Measurements from ENCODE around the gene KCTD1.

KCTD1 gene

DNA sequence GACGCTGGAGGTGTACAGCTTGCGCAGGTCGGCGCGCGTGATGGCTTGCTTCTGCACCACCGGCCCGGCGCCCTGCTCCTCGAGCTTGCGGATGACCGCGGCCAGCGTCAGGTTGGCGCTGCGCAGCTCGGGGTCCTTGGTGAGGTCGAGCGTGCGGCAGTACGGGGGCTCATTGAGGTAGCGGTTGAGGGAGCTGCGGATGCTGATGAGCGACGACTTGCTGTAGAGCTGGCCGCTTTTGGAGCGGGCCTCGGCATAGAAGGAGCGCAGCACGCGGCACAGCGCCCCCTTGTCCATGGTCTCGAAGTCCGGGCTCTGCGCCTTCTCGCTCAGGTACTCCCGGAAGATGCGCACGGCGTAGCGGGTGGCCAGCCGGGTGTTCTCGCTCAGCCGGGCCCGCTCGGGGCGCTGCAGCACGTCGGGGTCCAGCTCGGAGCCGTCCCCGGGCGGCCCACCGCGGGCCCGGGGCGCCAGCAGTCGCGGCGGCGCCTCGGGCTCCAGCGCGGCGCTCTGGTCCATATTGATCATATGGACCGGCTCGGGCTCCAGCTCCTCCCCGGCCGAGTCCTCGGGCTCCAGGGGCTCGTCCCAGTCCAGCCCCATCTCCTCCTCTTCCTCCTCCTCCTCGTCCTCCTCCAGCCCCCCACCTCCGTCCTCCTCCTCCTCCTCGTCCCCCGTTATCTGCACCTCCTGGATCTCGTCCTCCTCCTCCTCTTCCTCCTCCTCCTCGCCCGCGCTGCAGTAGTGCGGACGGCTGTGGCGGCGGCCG lies 523 bp downstream of the KCTD1 start:
- DNase-seq: no peak

DNA sequence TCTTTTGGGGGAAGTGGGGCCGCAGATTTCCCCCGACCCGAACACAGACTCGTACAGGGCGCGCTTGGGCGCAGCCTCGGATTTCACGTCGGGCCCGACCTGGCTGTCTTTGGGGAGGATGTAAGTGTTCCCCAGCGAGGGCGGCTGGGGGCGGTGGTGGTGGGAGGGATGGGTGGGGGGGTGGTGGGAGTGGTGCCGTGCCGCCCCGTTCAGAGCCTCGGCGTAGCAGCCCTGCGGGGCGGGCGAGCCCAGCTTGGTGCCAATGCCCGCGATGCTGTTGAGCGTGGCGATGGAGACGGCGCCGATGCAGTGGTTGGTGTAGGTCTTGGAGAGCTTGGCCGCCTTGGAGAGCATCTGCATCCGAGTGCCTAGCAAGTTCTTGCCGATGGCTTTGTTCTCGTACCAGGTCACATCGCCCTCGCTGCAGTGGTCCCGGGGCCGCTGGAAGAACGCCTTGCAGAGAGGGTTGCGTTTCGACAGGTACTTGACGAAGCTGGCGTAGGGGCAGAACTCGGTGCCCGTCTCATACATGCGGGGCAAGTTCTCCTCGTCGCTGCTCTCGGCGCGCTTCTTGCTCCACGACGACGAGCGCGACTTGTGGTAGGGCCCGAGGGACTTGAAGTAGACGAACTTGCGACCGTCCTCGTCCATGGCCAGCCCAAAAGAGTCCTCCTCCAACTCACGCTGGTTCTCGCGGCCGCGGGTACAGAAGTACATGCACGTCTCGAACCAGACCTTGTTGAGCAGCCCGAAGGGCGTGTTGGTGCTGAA lies 1.3 kb downstream of the KCTD1 start:
- no peak for DNase-seq

DNA sequence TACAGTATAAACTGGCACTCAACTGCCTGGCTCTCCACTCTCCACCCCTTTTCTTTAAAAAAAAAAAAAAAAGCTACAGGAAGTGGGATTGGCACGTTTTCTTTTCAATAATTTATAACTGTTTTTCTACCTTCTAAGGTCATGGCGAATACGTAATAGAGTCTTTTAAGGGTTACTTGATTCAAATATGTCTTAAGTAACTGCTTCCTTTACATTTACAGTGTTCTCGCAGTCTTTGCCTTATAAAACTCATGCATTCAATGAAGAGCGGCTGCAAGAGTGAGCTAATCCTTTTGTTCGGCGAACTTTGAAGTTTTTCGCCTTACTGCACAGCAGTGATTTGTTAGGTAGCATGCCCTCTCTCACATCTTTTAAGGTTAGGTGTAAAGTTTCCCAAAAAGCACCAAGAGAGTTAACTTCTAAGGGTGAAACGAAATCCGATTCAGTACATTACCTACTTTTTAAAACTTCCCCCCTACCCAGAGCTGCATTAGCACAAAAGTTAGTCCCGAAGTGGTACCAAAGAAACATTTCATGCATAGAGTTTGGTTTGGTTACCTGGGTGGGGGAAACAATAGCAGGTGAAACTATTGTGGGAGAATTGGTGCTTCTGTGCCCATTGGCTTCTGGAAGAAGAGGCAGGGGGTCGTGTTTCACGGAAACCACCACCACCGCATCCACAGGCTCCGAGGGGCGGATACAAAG lies 2.0 kb downstream of the KCTD1 start:
- no peak for DNase-seq

- DNase-seq: no peak
Observed at GRCh38 chr18:26545335-26546123, 2.8 kb downstream of the KCTD1 start.

DNA sequence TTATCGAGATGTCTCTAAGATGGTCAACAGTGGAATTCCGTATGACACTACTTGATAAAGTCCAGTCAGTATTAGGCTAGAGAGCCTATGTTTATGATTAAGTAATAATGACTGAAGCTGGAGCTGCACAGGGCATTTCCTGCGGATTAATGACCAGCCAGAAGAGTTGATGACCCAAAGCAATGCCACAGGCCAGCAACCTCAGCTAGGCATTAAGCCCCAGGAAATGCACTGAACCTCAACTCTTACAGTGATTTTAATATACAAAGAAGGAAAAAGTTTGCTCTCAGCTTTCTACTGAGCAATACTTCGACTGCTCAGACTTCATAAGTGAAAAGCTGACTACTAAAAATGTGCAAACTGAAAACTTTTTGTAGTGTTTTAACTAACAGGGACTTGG lies 3.9 kb downstream of the KCTD1 start:
- DNase-seq: no peak

DNA sequence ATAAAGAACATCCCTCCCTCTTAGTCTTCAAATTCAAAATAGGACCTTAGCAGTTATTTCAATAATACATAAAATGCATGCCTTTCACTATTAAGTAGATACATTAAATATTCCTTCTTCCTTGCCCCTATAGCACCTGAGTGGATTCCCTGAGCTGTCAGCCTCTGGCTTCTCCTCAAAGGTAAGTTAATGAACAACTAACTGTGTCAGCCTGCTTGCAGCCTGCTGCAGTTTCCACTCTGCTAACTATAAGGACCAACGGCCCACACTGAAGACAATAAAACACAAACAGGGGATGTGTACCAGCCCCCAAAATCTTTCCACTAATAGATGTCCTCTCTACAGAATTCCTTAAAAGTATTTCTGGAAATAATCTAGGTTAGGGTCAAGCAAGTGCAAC lies 5.0 kb downstream of the KCTD1 start:
- DNase-seq: no peak

DNA sequence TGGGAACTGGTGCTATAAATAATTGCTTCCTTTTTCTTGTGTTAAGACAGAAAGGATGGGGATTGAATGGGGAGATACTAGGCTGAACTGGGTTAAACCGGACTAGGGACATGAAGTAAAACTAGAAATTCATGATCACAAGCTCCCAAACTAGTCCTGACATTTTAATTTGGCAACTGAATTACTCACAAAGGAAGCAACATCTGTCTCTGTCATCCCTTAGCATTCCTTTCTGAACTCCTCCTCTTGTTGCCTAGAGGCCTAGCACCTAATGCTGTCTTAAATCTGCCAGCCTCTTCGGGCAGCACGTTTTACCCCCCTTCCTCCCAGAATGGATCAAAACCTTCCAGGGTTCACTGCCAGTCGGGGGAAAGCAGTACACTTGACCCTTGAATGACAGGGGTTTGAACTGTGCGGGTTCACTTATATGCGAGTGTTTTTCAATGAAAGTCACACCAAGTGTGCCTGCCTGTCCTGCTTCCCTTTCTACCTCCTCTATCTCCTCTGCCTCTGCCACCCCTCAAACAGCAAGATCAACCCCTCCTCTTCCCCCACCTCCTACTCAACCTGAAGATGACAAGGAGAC lies 8.2 kb downstream of the KCTD1 start:
- DNase-seq: no peak

DNA sequence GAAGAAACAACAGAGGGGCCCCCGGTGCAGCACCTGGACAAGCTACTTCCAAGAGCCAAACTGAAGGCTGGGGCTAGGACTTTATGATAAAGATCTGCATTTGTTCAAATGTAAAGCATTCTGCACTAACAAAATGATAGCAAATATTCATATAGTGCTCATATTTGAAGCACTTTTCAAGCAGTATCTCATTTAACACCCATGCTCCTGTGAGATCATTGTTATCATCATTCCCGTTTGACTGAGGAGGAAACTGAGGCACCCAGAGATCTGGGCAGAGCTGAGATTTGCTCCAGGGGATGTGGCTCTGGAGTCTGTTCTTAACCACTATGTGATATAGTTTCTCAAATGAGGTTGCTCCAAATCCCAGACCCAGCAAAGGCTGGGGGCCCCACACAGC lies 9.8 kb downstream of the KCTD1 start:
- no peak for DNase-seq

- no peak for DNase-seq
Observed at GRCh38 chr18:26536664-26537063, 11.7 kb downstream of the KCTD1 start.

DNA sequence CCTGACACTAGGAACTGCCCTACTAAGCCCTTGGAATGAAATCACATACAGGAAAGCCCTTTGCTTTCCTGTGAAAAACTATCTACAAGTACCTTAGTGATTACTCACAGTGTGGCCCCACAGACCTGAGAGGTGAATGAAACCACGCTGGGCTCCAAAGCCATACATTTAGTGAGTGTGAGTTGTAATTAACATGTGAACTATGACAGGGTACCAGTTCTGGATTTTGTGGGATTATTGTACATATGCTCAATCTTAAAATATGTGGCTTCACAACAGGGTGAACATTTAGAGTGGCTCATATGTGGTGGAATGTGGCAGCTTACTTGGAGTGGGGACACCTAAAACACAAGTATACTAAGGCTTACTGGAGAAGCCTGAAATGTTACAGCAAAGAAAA lies 12.3 kb downstream of the KCTD1 start:
- DNase-seq: no peak

DNA sequence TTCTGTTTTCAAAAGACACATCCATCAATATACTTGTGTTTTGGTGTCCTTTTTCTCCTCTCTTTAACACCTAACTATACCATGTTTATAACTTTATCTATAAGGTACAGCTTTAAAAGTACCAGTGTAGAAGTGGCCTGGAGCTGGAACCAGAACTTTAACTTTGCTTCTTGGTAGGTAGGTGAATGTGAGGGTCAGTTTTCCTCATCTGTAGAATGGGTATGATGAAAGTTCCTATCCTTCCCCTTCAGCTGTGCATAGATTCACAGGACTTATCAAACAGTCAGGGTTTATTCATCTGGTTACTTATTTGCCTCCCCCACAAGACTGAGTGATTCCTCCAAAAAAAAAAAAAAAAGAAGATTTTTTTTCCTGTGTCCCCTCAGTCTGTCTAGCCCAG lies 12.7 kb downstream of the KCTD1 start:
- no peak for DNase-seq

GRCh38 chr18:26532367-26533340 lies 15.7 kb downstream of the KCTD1 start:
- no peak for DNase-seq

DNA sequence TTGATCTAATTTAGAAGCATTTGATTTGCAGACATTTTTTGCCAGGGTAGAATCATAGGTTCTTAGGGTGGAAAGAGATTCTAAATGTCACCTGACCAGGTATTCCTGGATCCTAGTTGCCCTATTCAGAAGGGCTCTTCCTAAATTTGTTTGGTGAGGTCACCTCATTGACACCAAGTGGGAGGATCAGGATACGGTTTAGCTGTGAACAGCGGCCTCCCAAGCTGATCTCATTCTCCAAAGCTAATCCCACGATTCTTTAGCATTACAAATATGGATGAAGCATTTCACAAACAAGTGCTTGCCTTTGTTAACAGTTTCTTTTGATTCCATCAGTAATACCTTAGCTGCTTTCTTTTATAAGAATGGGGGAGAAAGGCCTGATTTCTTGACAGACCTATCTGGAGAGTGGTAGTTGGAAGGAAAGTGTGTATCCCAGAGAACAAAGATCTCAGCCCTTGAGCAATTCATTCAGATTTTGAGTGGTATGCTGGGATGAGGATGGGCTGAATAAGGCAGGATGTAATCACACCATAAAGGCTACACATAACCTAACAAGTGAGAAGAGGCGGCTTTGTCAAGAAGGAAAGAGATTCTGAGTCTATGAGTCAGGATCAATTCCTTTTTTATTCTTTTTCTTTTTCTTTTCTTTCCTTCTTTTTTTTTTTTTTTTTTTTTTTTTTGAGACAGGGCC lies 16.6 kb downstream of the KCTD1 start:
- no peak for DNase-seq

DNA sequence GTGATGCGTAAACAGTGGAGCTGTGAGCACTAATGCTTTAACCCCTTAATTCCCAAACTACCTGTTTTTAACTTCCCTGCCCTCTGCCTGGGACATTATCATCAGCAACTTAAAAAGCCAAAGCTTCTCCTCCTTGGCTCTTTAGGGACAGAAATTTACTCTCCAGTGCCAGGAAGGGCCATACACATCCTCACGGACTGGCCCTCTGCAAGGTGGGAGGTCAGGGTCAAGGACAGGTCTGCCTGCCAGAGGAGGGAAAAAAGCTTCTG lies 21.5 kb downstream of the KCTD1 start:
- no peak for DNase-seq

DNA sequence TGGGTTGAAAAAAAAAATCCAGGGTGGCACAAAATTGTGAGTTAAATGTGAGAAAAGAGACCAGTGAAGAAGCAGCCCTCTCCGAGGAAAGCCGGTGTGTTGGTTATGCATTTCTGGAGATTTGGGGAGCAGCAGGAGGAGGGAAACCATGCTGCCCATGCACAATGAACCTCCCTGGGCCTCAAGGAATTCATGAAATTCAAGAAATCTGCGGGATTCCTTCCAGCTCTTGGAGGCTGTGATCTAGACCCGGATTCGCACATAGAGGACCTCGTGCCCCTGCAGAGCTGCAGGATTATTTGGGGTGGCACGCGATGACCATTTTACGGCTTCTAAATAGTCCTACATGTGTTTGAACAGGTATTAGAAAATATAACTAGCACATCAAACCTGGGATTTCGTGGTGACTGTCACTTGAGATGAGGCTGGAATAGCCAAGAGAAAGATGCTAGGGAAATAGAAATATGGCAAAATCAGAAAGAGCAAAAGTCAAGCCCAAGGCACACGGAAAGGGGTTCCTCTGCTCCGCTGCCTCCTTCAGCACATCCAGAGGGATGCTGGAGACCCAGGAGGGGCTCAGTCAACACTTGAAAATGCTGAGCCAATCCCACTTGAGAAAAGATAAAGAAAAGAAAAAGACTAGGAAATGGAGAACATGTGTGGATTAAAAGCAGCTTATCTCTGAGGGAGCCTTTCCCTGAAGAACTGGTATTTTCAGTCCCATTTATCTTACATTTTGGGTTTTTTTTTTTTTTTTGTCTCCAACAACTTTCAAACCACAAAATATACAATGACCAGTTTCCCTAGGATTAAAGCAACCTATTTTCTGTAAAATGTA lies 22.0 kb downstream of the KCTD1 start:
- DNase-seq: no peak

GRCh38 chr18:26524504-26525351 lies 23.6 kb downstream of the KCTD1 start:
- DNase-seq: no peak

DNA sequence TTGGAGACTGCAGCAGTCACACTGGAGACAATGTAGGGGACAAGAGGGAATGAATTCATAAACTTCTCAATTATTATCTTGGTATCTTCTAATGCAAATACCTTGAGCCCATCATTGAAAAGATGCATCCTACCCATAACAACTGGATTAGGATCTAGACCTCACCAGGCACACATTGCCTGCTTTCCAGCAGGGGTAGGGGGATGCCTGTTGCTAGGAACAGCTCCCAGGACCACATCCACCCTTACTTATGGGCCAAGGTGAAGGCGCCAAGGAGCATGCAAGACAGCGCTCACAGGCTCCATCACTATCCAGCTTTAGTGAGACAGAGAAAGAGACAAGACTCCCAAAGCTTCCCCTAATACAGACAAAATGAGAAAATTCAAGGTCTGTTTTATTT lies 24.4 kb downstream of the KCTD1 start:
- DNase-seq: no peak

GRCh38 chr18:26521617-26522016 lies 26.7 kb downstream of the KCTD1 start:
- DNase-seq: no peak

DNA sequence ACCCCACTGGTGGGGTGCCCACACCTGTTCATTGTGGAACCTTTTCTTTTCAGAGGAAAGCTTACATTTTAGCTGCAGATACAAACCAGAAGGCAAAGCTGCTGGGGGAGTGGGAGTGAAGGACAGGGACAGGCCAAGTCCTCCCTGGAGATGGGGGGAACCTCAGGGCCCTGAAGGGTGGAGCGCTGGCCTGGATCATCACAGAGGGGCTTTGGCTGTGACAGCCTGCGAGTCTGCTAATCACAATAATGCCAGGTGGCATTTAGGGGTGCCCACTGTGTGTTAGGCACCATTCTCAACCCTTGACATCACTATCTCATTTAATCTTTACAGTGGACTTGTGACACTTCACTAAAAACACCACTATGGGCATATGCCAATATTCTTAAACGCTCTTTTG lies 27.4 kb downstream of the KCTD1 start:
- no peak for DNase-seq

All from DMS79 (cell line).